ENCODE results near the gene GAD2.

DNA sequence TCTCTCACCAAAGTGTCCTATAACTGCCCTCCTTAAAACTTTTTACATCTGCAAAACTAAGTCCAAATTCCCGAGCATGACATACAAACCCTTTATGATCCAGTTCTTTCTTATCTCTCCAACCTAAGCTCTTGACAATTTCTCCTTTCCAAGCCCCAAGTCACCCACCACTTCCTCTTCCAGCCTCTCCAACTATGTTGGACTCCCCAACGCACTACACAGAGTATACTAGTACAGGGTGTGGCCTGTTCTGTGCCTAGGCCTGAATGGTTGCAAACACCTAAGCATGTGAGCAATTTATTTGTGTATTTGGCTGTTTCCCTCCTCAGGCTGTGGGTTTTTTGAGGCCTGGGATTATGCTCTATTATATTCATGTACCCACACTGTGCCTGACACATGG is 120.4 kb downstream of the GAD2 start:
- TF ChIP-seq OSR1 (CRISPR knock-in tag; IDR thresholded peaks at IDR 0.05), result no peak
- no peak for TF ChIP-seq ARNTL (CRISPR knock-in tag; IDR thresholded peaks at IDR 0.05; ENCODE audit: borderline replicate concordance, low read depth)
- no peak for TF ChIP-seq RARB (CRISPR knock-in tag; IDR thresholded peaks at IDR 0.05)
- TF ChIP-seq ZFP30 (CRISPR knock-in tag; IDR thresholded peaks at IDR 0.05), result no peak
- TF ChIP-seq, protein P1, sequence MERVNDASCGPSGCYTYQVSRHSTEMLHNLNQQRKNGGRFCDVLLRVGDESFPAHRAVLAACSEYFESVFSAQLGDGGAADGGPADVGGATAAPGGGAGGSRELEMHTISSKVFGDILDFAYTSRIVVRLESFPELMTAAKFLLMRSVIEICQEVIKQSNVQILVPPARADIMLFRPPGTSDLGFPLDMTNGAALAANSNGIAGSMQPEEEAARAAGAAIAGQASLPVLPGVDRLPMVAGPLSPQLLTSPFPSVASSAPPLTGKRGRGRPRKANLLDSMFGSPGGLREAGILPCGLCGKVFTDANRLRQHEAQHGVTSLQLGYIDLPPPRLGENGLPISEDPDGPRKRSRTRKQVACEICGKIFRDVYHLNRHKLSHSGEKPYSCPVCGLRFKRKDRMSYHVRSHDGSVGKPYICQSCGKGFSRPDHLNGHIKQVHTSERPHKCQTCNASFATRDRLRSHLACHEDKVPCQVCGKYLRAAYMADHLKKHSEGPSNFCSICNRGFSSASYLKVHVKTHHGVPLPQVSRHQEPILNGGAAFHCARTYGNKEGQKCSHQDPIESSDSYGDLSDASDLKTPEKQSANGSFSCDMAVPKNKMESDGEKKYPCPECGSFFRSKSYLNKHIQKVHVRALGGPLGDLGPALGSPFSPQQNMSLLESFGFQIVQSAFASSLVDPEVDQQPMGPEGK (CRISPR knock-in tag; IDR thresholded peaks at IDR 0.05; ENCODE audit: borderline replicate concordance), result no peak
- no peak for TF ChIP-seq ZC3H10 (CRISPR knock-in tag; IDR thresholded peaks at IDR 0.05)

Measured in SK-N-SH treated with all-trans-retinoic acid at 6 μM for 48 hours (cell line).